HG03139 (cell line): Measurements from ENCODE around the gene DISP2.
A peak's percentile ranks its signal among the peaks of the same experiment; 100 is the strongest.

ENCODE experiments used
- ATAC-seq: cut with Tn5 transposase; IDR thresholded peaks from one replicate; pipeline ENCODE4 v1.9.1; 2021; ENCODE audit not compliant: unreplicated experiment

DISP2 gene

GRCh38 chr15:40357723-40358470, at the start of gene DISP2:
TSS of gene DISP2 (plus strand) at chr15:40358219. CDS start at chr15:40358322, 103 bp downstream.
- ATAC-seq: peak; percentile 85

- no peak for ATAC-seq
Measured at GRCh38 chr15:40309344-40309862, 48.6 kb upstream of the DISP2 start.

- ATAC-seq: no peak
Measured at GRCh38 chr15:40310001-40310959, 47.7 kb upstream of the DISP2 start.

- no peak for ATAC-seq
Measured at GRCh38 chr15:40310993-40311392, 47.0 kb upstream of the DISP2 start.

- ATAC-seq: no peak
Measured at GRCh38 chr15:40312370-40313158, 45.5 kb upstream of the DISP2 start.

GRCh38 chr15:40313531-40314398, 44.3 kb upstream of the DISP2 start:
- no peak for ATAC-seq

- no peak for ATAC-seq
Measured at GRCh38 chr15:40314723-40315276, 43.2 kb upstream of the DISP2 start.

GRCh38 chr15:40316931-40317330, 41.1 kb upstream of the DISP2 start:
- no peak for ATAC-seq

- no peak for ATAC-seq
Measured at GRCh38 chr15:40317580-40317979, 40.4 kb upstream of the DISP2 start.

GRCh38 chr15:40320409-40320808, 37.6 kb upstream of the DISP2 start:
- ATAC-seq: no peak

- no peak for ATAC-seq
Measured at GRCh38 chr15:40320931-40321371, 37.1 kb upstream of the DISP2 start.

- no peak for ATAC-seq
Measured at GRCh38 chr15:40322531-40323238, 35.3 kb upstream of the DISP2 start.

GRCh38 chr15:40323239-40323952, 34.6 kb upstream of the DISP2 start, which contains the start of gene INAFM2:
TSS of gene INAFM2 (plus strand) at chr15:40323692. CDS start at chr15:40324056, 364 bp downstream.
- ATAC-seq: peak; percentile 75

- peak; percentile 5 for ATAC-seq
Measured at GRCh38 chr15:40323953-40324937, 33.8 kb upstream of the DISP2 start.

GRCh38 chr15:40325188-40325587, 32.8 kb upstream of the DISP2 start:
- ATAC-seq: no peak

- ATAC-seq: no peak
Measured at GRCh38 chr15:40325700-40326099, 32.3 kb upstream of the DISP2 start.

GRCh38 chr15:40327457-40327856, 30.6 kb upstream of the DISP2 start:
- ATAC-seq: no peak
